ENCODE results near the gene GPC4.

- TF ChIP-seq CTCF (IDR thresholded peaks at IDR 0.05) (no peak), POLR2A (IDR thresholded peaks at IDR 0.05) (no peak)
Measured at GRCh38 chrX:133375615-133376340, 39.5 kb downstream of the GPC4 start.
